GM21367 (cell line): ENCODE measurements around the gene SCYL3.
"Not testable (repeated sequence)": the region's sequence is repeated elsewhere in the genome, so short reads cannot be mapped to it uniquely, and the experiment has no call there.

Experiments used
- ATAC-seq: cut with Tn5 transposase; IDR thresholded peaks from one replicate; pipeline ENCODE4 v1.9.1; 2021; ENCODE audit not compliant: unreplicated experiment

SCYL3 gene, protein sequence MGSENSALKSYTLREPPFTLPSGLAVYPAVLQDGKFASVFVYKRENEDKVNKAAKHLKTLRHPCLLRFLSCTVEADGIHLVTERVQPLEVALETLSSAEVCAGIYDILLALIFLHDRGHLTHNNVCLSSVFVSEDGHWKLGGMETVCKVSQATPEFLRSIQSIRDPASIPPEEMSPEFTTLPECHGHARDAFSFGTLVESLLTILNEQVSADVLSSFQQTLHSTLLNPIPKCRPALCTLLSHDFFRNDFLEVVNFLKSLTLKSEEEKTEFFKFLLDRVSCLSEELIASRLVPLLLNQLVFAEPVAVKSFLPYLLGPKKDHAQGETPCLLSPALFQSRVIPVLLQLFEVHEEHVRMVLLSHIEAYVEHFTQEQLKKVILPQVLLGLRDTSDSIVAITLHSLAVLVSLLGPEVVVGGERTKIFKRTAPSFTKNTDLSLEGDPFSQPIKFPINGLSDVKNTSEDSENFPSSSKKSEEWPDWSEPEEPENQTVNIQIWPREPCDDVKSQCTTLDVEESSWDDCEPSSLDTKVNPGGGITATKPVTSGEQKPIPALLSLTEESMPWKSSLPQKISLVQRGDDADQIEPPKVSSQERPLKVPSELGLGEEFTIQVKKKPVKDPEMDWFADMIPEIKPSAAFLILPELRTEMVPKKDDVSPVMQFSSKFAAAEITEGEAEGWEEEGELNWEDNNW

DNA sequence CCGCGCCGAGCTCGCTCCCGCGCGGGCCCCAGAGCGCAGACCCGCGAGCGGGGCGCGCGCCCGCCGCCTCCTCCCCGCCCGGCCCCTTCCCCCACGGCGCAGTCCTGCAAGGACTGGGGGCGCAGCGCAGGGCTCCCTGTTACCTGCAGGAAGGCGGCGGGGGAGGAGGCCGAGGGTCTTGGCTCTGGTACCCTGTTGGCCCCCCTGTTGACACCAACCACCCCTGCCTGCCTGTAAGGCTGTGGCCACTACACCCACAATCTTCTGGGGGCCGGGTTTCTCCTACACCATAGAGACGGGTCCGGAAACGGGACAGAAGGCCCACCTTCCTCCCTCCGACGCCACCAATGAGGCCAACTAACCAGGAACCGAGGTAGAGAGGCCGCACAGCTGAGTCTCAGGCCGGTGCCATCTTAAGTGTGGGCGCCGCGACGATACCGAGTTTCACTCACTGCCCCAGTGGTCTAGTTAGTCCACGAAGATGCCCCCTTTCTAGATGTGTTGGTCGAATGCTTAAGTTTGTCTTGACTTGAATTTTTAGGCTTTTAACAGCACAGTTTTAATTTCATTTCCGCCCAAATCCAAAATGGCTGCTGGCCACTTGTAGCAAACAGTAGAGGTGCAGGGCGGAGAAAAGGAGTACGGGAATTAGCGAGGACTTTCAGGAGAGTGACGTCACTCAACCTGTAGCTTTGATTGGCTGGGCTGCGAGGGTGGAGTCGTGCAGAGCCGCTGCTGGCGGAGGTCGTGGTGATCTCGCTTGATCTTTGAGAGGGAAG is at the start of gene SCYL3:
SCYL3 (minus strand) TSS at position 252 of the 779 bp plus-strand sequence. CDS start 5,056 bp downstream, outside the sequence.
- ATAC-seq: peak; percentile 80

DNA sequence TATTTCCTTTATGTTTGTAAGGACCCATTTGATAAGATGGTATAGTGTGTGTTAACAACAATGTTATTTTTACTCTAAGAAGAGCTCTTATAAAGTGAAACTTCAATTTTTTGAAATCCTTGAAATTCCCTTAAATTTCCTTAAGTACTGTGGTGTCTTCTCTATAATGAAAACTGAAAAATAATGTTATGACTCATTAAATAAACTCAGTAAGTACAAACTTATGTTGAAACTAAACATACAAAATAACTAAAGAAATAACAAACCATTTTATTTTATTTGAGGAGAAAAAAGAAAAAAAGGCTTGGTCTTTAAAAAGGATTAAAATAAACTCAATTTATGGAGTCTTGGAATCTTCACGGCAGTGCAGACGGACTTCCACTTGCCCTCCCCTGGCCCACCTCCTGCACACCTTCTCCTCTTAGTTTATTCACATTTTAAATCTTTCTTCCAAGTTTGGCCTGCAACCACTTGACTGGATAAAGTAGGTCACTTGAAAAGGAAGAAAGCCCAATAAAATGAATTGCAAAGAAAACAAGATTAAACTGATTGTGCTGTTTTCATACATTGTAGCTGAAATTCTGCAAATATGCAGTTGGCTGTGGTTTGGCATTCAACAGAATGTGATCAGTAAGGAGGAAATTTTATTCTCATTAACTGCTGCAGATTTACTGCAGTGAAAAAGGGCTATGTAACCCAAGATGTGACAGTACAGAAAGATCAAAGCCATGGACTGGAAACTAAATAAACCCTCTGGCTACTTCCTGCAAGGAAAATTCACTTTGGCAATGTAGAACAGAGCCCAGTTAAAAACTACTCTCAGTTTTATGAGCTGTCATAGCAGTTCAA is 48.5 kb upstream of the SCYL3 start:
- ATAC-seq: no peak

DNA sequence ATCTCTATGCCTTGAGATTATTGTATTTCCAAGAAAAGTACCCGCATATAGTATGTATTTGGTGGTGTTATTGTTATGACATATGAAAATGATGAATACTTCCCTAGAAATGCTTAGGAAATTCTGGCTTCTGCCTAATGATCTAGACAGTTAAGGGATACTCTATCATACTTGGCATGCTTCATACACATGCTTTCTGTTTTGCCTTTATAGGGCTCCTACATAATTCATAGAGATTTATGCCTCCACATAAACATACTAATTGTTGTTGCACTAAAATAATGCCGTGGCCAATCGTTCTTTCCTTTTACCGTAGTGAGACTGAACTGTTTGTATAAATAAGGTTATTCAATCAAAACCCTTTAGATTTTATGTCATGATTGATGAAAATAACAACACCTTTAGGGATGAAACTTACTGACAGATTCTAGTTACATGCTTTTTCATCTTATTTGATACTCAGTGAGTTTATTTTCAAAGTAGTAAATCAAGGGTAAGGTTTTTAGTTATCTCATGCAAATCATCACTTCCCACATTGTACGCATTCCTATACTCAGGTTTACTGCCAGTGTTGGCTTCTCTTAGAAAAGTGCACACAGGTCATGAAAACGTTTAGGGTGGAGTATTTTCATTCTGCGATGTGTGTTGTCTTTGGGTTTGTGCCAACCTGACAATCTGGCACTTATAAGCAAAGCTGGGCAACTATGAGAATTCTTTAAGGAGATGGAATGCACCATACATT is 40.5 kb upstream of the SCYL3 start:
- ATAC-seq: no peak

DNA sequence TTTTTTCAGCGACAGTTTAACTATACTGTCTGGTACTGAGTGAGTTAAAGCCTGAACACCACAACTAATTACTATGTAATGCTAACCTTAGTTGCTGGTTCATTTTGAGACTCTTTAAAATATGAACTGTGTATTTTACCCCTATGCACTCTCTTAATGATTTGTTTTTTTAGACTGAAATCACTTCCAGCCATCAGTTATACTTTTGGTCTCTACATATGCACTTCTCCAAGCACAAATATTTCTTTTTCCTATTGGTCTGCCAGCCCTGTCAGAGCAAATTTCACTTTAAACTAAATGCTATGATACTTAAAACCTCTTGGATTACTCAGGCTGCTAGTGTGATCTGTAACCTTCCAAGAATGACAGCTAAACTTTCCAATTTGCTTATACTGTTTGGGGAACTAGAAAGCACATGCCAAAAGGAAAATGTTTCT is 38.1 kb upstream of the SCYL3 start:
- ATAC-seq: no peak

DNA sequence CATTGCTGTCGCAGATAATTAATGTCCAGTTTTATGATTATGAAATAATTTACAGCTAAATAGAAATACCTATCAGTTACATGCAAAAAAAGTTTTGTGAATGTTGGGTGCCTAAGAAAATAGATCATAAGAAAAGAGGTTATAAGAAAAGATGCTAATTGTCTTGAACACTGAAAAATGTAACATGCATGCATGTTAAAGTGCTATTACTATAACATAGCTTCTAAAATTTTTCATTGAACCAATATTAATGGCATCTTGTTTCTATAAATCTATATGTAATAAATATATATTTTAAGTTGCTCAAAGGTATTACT is 35.5 kb upstream of the SCYL3 start:
- ATAC-seq: no peak

DNA sequence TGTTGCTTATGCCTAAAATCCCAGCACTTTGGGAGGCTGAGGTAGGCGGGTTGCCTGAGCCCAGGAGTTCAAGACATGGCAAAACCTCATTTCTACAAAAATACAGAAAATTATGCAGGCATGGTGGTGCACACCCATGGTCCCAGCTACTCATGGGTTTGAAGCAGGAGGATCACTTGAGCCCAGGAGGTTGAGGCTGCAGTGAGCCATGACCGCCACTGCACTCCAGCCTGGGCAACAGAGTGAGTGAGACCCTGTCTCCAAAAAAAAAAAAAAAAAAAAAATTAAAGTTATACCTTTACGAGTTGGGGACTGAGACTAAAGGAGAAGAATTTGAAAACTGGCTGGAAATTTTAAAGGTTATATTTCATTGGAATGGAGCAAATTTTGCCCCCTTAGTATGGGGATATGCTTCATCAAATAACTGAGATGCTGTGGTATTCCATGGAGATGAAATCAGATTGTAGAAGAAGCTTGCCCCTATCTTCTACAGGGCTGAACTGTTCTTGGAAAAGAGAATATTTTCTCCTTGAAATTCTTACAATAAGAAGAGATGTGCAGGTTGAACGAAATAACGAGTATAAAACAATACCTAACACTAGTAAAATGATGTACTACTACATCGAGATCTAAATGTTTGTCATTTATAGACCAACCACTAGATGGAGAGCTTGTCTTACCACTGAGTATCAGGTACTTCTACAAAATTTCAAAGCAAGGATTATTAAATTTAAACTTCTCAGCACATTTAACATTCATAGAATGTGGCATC is 34.9 kb upstream of the SCYL3 start:
- ATAC-seq: peak; percentile 69

DNA sequence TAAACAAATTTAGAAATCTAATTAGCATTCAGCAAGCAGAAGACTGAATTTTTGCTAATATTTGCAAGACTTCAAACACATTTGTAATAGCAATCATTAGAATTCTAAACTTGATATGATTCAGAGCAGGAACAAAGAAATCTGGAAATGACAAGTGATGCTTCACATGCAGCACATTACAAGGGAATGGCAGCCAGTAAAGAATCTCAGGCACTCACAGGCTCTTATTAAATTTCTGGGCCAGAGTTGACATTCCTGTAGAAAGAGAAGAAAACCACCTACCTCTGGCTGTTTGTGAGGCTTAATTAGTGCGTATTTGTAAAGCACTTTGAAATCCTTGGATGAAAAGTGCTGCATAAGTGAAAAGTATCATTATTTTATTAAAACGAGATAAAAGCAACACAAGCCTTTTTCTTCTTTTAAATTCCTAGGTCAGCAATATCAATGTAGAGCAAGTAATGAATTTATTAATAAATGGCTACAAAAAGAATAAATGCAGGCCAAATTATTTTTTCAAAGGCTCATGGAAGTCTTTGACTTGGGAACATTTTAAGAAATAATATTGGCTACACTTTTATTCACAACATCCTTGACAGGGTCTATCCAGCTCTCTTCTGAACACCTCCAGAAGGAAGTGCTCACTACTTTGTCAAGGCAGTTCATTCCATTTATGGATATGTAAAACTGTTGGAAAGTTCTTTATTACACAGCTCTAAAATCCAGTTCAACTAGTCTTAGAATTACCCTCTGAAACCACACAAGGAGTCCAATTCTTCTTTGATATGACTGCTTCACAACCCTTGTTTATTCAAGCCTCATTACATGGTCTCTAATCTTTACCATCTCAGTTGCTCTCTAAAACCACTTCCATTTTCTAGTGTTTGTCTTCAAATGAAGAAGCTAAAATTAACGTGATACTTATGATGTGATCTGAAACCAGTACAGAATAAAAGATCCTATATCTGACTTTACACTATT is 32.1 kb upstream of the SCYL3 start:
- peak; percentile 46 for ATAC-seq

DNA sequence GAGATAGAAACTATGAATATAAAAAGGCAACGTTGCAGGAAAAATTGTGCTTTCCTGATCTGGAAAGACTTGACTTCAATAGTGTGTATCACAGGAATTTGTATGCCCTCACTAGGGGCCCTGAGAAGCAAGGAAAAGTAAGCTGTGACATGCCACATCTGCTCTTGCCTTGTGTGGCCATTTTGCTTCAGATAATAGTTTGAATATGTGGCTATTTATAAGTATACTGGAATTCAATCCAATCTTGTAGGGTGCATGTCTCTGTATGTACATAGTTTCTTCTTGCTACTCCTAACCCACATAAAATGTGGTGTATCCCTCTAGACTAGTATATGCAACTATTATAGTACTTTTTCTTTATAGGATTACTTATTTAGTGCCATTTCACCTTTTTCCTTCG is 31.1 kb upstream of the SCYL3 start:
- no peak for ATAC-seq

DNA sequence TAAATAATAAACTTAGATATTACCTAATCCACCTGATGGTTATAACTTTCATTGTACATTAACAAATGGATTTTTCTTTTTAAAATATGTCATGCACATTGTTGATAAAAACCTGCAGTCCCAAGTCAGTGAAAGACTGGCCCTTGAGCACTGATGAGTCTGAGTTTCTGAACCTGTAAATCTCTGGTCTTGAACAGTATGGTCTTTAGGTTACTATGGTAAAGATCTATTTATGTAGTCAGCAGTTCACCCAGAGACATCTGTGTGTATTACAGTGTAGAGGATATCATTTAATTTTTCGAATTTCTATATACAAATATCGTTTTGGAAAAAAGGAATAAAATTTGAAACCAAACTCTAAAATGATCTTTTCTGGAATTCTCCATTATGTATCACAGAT is 30.4 kb upstream of the SCYL3 start:
- ATAC-seq: no peak

DNA sequence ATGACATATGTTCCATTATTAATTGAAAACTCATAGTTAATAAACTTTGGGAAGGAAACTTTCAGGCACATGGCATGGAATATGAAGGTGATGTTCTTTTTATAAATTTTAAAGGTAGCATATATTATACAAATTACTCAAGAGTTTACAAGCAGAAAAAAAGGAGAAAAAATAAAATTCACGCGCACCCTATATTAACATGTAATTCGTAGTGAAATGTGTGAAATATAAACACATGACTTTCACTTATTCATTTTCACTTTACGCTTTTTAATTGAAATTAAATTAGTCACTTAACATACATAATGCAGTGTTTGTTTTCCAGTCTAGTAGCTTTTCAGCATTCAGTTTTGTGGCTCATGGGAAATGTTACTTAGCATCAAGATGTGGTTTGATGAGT is 27.4 kb upstream of the SCYL3 start:
- no peak for ATAC-seq

DNA sequence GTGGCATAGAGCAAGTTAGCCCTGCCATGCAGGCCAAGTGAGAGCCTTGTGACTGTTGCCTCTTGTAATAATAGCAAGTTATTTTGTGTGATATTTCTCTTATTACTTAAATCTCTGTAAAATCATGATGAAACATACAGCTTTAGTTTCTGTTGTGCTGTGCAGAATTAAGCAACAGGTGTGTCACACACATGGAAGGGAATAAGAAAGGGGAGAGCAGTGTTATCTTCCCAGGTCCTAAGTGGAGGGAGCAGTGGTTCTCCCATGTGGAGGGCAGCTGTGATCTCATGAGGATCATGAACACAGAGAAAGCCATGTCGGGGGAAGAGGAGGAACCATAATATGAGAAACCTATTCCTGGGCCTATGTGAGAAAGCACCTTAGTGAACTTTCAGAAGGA is 25.2 kb upstream of the SCYL3 start:
- ATAC-seq: no peak

DNA sequence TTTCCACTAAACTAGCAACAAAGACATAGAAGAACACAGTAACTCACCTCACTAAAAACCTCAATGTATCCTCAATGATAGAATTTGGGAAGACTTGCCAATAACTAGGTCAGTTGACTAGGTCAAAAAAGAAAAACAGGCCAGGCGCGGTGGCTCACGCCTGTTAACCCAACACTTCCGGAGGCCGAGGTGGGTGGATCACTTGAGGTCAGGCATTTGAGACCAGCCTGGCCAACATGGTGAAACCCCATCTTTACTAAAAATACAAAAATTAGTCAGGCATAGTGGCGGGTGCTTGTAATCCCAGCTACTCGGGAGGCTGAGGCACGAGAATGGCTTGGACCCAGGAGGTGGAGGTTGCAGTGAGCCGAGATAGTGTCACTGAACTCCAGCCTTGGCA is 24.5 kb upstream of the SCYL3 start:
- ATAC-seq: not testable (repeated sequence)

DNA sequence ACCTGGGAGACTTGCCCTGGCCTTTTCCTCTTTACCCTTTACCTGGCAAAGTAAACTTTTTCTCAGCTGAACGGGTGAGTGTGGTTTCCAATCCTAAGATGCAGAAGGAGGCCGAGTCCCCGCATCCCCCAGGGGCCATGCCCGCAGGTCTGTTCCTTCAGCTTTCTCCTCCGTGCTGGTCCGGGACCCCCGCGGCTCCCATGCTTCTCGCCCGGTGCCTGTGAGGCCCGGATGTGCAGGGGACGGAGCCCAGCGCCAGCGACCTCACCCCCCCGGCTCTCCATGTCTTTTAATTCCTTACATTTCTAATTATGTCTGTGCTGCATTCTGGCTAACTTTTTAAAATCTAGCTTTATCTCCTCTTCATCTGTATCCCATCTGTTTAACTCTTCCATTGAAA is 21.5 kb upstream of the SCYL3 start:
- ATAC-seq: no peak

DNA sequence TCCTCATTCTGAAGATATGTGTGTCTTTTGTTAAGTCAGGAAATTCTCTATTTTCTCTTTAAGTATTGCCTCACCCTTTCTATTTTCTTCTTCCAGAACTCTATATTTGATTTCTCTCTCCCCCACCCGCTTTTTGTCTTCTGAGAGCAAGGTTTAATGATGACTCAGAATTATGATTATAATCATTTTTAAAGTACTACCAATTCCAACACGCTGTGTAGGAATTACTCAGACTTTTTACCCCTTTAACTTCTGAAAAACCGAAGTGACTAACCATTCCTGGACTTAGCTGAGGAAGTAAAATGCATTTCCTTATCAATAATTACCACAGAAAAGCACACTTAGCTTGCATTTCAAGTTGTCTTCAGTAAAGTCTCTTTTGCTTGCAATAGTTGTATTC is 20.8 kb upstream of the SCYL3 start:
- ATAC-seq: no peak

DNA sequence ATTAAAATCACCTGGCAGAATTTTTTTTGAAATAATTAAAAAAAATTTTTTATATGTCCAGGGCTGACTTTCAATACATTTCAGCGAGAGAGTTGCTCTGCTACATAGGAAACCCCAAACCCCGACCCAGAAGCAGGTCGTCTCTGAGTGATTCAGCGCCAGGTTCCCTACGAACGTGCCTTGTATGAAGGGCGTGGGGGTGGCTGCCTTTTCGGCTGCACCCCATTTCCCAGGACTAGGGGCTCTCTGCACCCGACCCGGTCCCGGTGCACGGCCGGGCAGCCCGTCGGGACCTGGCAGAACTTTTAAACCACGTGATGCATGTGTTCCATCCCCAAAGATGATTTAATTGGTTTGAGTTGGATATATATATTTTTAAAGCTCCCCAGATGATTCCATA is 15.8 kb upstream of the SCYL3 start:
- no peak for ATAC-seq

DNA sequence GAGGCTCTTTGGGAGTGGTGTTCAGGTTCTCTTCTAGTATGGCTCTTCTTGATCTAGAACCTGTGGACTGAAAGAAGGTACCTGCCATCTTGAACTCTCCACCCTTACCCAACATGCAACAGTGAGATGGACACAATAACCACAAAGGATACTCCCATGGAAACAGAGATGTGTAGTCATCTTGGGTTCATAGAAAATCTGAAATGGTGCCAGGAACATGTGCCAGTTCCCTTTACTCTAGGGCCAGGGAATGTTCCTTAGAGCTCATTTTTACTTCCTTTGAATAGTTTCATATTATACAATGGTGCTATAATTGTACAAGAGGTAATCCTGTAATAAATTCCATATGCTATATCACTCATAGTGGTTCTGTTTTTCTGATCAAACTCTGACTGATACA is 13.2 kb upstream of the SCYL3 start:
- no peak for ATAC-seq

DNA sequence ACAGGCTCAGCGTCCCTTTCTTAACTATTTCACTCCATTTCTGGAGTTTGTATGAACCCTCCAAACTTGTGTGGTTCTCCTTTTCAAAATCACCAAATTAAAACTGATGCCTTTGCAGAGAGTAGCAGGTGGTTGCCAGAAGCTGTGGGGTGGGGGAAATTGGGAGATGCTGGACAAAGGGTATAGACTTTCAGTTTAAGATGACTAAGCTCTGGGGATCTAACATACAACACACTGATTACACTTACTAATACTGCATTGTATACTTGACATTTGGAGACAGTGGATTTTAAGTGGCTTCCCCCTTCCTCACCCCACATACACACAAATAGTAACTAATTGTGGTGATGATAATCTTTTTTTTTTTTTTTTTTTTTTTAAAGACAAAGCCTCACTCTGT is 11.1 kb upstream of the SCYL3 start:
- no peak for ATAC-seq

DNA sequence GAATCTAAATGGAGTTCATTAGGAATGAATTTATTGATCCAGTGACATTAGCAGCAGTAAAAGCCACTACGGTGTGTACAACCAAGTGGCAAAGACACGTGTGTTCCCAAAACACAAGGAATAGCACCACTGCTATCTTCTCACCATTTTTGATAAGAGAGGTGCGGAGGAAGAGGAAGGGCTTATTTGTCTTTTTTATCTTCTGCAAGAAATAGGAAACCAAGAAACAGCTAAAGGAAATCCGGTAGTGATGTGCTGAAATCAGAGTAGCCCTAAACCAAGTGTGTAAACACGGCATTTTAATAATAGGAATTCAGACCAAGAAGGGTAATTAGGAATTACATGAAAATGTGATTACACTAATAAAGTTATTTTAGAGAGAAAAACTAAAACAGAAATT is 9.1 kb upstream of the SCYL3 start:
- ATAC-seq: no peak
